Liver (tissue), 9 donors: Measurements from ENCODE around the gene ENO3. TPM values are rescaled to one million over a fixed set of nuclear protein-coding genes. Genes with fewer than 3 reads are reported as not detected.
A peak's percentile ranks its signal among the peaks of the same experiment; 100 is the strongest.

Source experiments
- DNase-seq: peaks from one replicate; pipeline ENCODE4 v3.0.0-alpha.2; 2017; ENCODE audit warnings: low spot score
- H3K27ac ChIP-seq, 2 donors: one replicate each; pipeline ENCODE4 v1.7.0; 2013; ENCODE audit warnings: inconsistent platforms in 2 of 2, low read length in 2 of 2, control low read depth in 1 of 2, low read depth in 1 of 2, mild to moderate bottlenecking in 1 of 2
- H3K27me3 ChIP-seq, 4 donors: one replicate each; pipeline versions ENCODE4 v1.6.1 to v1.7.0; 2013; ENCODE audit warnings: low read length in 3 of 4, inconsistent platforms in 1 of 4, mild to moderate bottlenecking in 1 of 4, moderate library complexity in 1 of 4; ENCODE audit not compliant: control insufficient read depth in 4 of 4, insufficient read depth in 4 of 4
- H3K36me3 ChIP-seq, 4 donors: one replicate each; pipeline versions ENCODE4 v1.6.1 to v1.7.0; 2013; ENCODE audit warnings: low read length in 3 of 4, mild to moderate bottlenecking in 3 of 4, low read depth in 1 of 4, moderate library complexity in 1 of 4; ENCODE audit not compliant: control insufficient read depth in 4 of 4, insufficient read depth in 3 of 4
- H3K4me1 ChIP-seq, 4 donors: one replicate each; pipeline versions ENCODE4 v1.6.1 to v1.7.0; 2013; ENCODE audit warnings: low read length in 3 of 4, mild to moderate bottlenecking in 3 of 4, moderate library complexity in 1 of 4; ENCODE audit not compliant: control insufficient read depth in 4 of 4, insufficient read depth in 4 of 4
- H3K4me3 ChIP-seq, 3 donors: one replicate each; pipeline versions ENCODE4 v1.6.1 to v1.7.0; 2013; ENCODE audit warnings: low read length in 3 of 3, control low read depth in 1 of 3, low read depth in 1 of 3, mild to moderate bottlenecking in 1 of 3
- H3K9ac ChIP-seq, 2 donors: one replicate each; pipeline ENCODE4 v1.7.0; 2013; ENCODE audit warnings: low read length in 2 of 2, mild to moderate bottlenecking in 2 of 2, moderate library complexity in 2 of 2, control low read depth in 1 of 2, low read depth in 1 of 2
- H3K9me3 ChIP-seq, 4 donors: one replicate each; pipeline versions ENCODE4 v1.6.1 to v1.7.0; 2013; ENCODE audit warnings: low read length in 3 of 4; ENCODE audit not compliant: control insufficient read depth in 4 of 4
- ATF3 ChIP-seq: IDR thresholded peaks from 2 replicates; pipeline ENCODE4 v1.6.1; 2016; ENCODE audit warnings: antibody characterized with exemption
- EGR1 ChIP-seq, 2 donors: IDR thresholded peaks; 2 replicates each; pipeline ENCODE4 v1.6.1; 2016 to 2018; ENCODE audit warnings: antibody characterized with exemption in 2 of 2, low read depth in 2 of 2
- FOXA1 ChIP-seq: IDR thresholded peaks from 2 replicates; pipeline ENCODE4 v1.6.1; 2016; ENCODE audit warnings: antibody characterized with exemption
- FOXA2 ChIP-seq: IDR thresholded peaks from 2 replicates; pipeline ENCODE4 v1.6.1; 2016; ENCODE audit warnings: antibody characterized with exemption
- GABPA ChIP-seq, 2 donors: IDR thresholded peaks in 1 of 2; conservative IDR thresholded peaks in 1 of 2; 2 replicates each; pipeline ENCODE4 v1.6.1; 2016; ENCODE audit warnings: antibody characterized with exemption in 2 of 2, mild to moderate bottlenecking in 1 of 2, moderate library complexity in 1 of 2
- HNF4A ChIP-seq, 2 donors: conservative IDR thresholded peaks; 2 replicates each; pipeline ENCODE4 v1.6.1; 2016; ENCODE audit warnings: antibody characterized with exemption in 2 of 2, mild to moderate bottlenecking in 2 of 2
- HNF4G ChIP-seq: IDR thresholded peaks from 2 replicates; pipeline ENCODE4 v1.6.1; 2016; ENCODE audit warnings: antibody characterized with exemption
- JUND ChIP-seq, 2 donors: IDR thresholded peaks; 2 replicates each; pipeline ENCODE4 v1.6.1; 2016; ENCODE audit warnings: antibody characterized with exemption in 2 of 2
- MAX ChIP-seq: IDR thresholded peaks from 2 replicates; pipeline ENCODE4 v1.6.1; 2016; ENCODE audit warnings: antibody characterized with exemption
- NR2F2 ChIP-seq: IDR thresholded peaks from 2 replicates; pipeline ENCODE4 v1.6.1; 2016; ENCODE audit warnings: antibody characterized with exemption
- RAD21 ChIP-seq, 2 donors: IDR thresholded peaks; 2 replicates each; pipeline ENCODE4 v1.6.1; 2016; ENCODE audit warnings: antibody characterized with exemption in 2 of 2, mild to moderate bottlenecking in 2 of 2
- REST ChIP-seq: IDR thresholded peaks from 2 replicates; pipeline ENCODE4 v1.6.1; 2016; ENCODE audit warnings: antibody characterized with exemption, mild to moderate bottlenecking
- RXRA ChIP-seq, 2 donors: IDR thresholded peaks; 2 replicates each; pipeline ENCODE4 v1.6.1; 2017 to 2018; ENCODE audit warnings: antibody characterized with exemption in 2 of 2, mild to moderate bottlenecking in 1 of 2
- TAF1 ChIP-seq: conservative IDR thresholded peaks from 2 replicates; pipeline ENCODE4 v1.6.1; 2016; ENCODE audit warnings: antibody characterized with exemption, mild to moderate bottlenecking
- YY1 ChIP-seq: IDR thresholded peaks from 2 replicates; pipeline ENCODE4 v1.6.1; 2016; ENCODE audit warnings: antibody characterized with exemption, mild to moderate bottlenecking
- ZBTB33 ChIP-seq: IDR thresholded peaks from 2 replicates; pipeline ENCODE4 v1.6.1; 2016; ENCODE audit warnings: antibody characterized with exemption
- WGBS: extraction: QIAGEN DNeasy Blood & Tissue Kit; methylation state at CpG from one replicate; pipeline ENCODE4 v1.1.7; 2013; 5-methylcytosine and 5-hydroxymethylcytosine counted together
- polyA plus RNA-seq, 2 donors: library from polyadenylated mRNA; stranded (reverse) in 1 of 2; unstranded in 1 of 2; fragments of 200-250 nt in 1 of 2; fragments of >200 nt in 1 of 2; fragmentation: Nextera tagmentation in 1 of 2; extraction: Ambion mirVana in 1 of 2; gene quantifications; one replicate each; pipeline versions ENCODE4 v1.2.1 to v1.2.3, GENCODE V29; 2013 to 2015
- total RNA-seq, 2 donors: library from RNA; depleted of rRNA; stranded (reverse); fragments of >200 nt; gene quantifications; one replicate each; pipeline ENCODE4 v1.2.3, GENCODE V29; 2014
- donor health status: healthy.
- donor health status: healthy.
- donor health status: healthy.
- donor health status: healthy.
- donor health status: healthy.

Gene ENO3
- total and polyA plus RNA-seq, 4 donors, result 26.3 to 117 (median 30.8) TPM

GRCh38 chr17:4933646-4934045, 17.3 kb upstream of the ENO3 start:
- Histone ChIP-seq H3K4me1 (peaks cover 3 to 17% (median 11%) of the 10 kb centered on the region in 4 donors), H3K36me3 (peaks cover 1 to 15% (median 8%) of the 10 kb centered on the region in 4 donors), H3K27me3 (no peaks in the 10 kb centered on the region), H3K27ac (no peak overlapping the region), H3K9ac (no peak overlapping the region), H3K9me3 (no peaks in the 10 kb centered on the region), H3K4me3 (no peak overlapping the region)
- no peak for DNase-seq
- 85% methylated on average over 16 of the region's 16 CpGs for WGBS
- TF ChIP-seq TAF1, result no peak
- no peak for TF ChIP-seq YY1
- TF ChIP-seq GABPA (IDR thresholded peaks at IDR 0.05 in 1 of 2, conservative IDR thresholded peaks at IDR 0.05 in 1 of 2), result no peak
- no peak for TF ChIP-seq FOXA2
- TF ChIP-seq JUND (IDR thresholded peaks at IDR 0.05), result no peak
- no peak for TF ChIP-seq EGR1 (IDR thresholded peaks at IDR 0.05; ENCODE audit: low read depth in 2 of 2)

GRCh38 chr17:4934173-4934979, 16.5 kb upstream of the ENO3 start:
- peak overlapping the region in 1 of 2 donors; percentile 19 for H3K27ac ChIP-seq
- no peaks in the 10 kb centered on the region for H3K27me3 ChIP-seq
- H3K9ac ChIP-seq, result no peak overlapping the region
- H3K9me3 ChIP-seq, result no peaks in the 10 kb centered on the region
- H3K4me1 ChIP-seq, result peaks cover 8 to 25% (median 18%) of the 10 kb centered on the region in 4 donors
- no peak for DNase-seq
- 24% methylated on average over 14 of the region's 14 CpGs for WGBS
- H3K4me3 ChIP-seq, result no peak overlapping the region
- H3K36me3 ChIP-seq, result peaks cover 1 to 15% (median 8%) of the 10 kb centered on the region in 4 donors
- TF ChIP-seq RAD21 (IDR thresholded peaks at IDR 0.05) (peak; percentile 44 to 67), HNF4A (conservative IDR thresholded peaks at IDR 0.05) (no peak)

GRCh38 chr17:4935650-4936049, 15.3 kb upstream of the ENO3 start:
- Histone ChIP-seq H3K27me3 (no peaks in the 10 kb centered on the region), H3K9ac (no peak overlapping the region), H3K9me3 (no peaks in the 10 kb centered on the region), H3K27ac (no peak overlapping the region), H3K36me3 (peaks cover 1 to 15% (median 7%) of the 10 kb centered on the region in 4 donors), H3K4me3 (no peak overlapping the region), H3K4me1 (peaks cover 8 to 29% (median 18%) of the 10 kb centered on the region in 4 donors)
- DNase-seq, result no peak
- TF ChIP-seq RAD21 (IDR thresholded peaks at IDR 0.05) (no peak), RXRA (IDR thresholded peaks at IDR 0.05) (no peak), REST (no peak), NR2F2 (no peak), FOXA1 (no peak), EGR1 (IDR thresholded peaks at IDR 0.05; ENCODE audit: low read depth in 2 of 2) (no peak), HNF4G (no peak), YY1 (no peak), MAX (no peak), ATF3 (no peak), JUND (IDR thresholded peaks at IDR 0.05) (no peak), ZBTB33 (no peak)
